Activated CD4-positive, alpha-beta T cell treated with anti-CD3 and anti-CD28 coated beads, Interleukin-2, amount 50 U/mL, for 24 hours (primary cell): ENCODE results near the gene PSMF1.

Experiments used
- DNase-seq, 2 donors: peaks; one replicate each; pipeline ENCODE4 v3.0.0-alpha.2; 2020; ENCODE audit warnings: low read depth in 1 of 2, low spot score in 1 of 2

Gene PSMF1

GRCh38 chr20:1188347-1188746 is 69.9 kb downstream of the PSMF1 start:
- no peak for DNase-seq

GRCh38 chr20:1189827-1190226 is 71.4 kb downstream of the PSMF1 start:
- DNase-seq, result no peak

GRCh38 chr20:1190847-1191246 is 72.4 kb downstream of the PSMF1 start:
- DNase-seq, result no peak

- no peak for DNase-seq
Observed at GRCh38 chr20:1191299-1191698, 72.9 kb downstream of the PSMF1 start.

- no peak for DNase-seq
Observed at GRCh38 chr20:1195226-1195625, 76.8 kb downstream of the PSMF1 start.

GRCh38 chr20:1196634-1197033 is 78.2 kb downstream of the PSMF1 start:
- no peak for DNase-seq

- no peak for DNase-seq
Observed at GRCh38 chr20:1197801-1198200, 79.4 kb downstream of the PSMF1 start.

- DNase-seq, result no peak
Observed at GRCh38 chr20:1198751-1199150, 80.3 kb downstream of the PSMF1 start.

- no peak for DNase-seq
Observed at GRCh38 chr20:1199212-1199873, 80.9 kb downstream of the PSMF1 start.

GRCh38 chr20:1199964-1200363 is 81.6 kb downstream of the PSMF1 start:
- DNase-seq, result no peak

GRCh38 chr20:1202762-1203504 is 84.5 kb downstream of the PSMF1 start, which contains the start of gene C20orf202:
Gene C20orf202, plus strand, starts transcription at chr20:1203454. Its CDS starts 132 bp downstream, at chr20:1203586.
- DNase-seq, result no peak

GRCh38 chr20:1203630-1204029 is 85.2 kb downstream of the PSMF1 start:
- DNase-seq, result no peak

- no peak for DNase-seq
Observed at GRCh38 chr20:1204113-1204512, 85.7 kb downstream of the PSMF1 start.

GRCh38 chr20:1204576-1204975 is 86.2 kb downstream of the PSMF1 start:
- DNase-seq, result no peak

- no peak for DNase-seq
Observed at GRCh38 chr20:1205802-1206201, 87.4 kb downstream of the PSMF1 start.

GRCh38 chr20:1206366-1207148 is 88.2 kb downstream of the PSMF1 start:
- DNase-seq, result no peak

- no peak for DNase-seq
Observed at GRCh38 chr20:1207293-1207878, 89.0 kb downstream of the PSMF1 start.

GRCh38 chr20:1209447-1210387 is 91.3 kb downstream of the PSMF1 start:
- DNase-seq, result no peak

GRCh38 chr20:1210501-1210900 is 92.1 kb downstream of the PSMF1 start:
- DNase-seq, result no peak

GRCh38 chr20:1212023-1212422 is 93.6 kb downstream of the PSMF1 start:
- DNase-seq, result no peak
